NCI-H1048 (cell line): Measurements from ENCODE around the gene SCD.
"Not testable (repeated sequence)": the region's sequence is repeated elsewhere in the genome, so short reads cannot be mapped to it uniquely, and the experiment has no call there.

Experiments
- DNase-seq: peaks from one replicate; lab custom pipeline; 2025; lab: John Stamatoyannopoulos, UW

SCD gene

DNA sequence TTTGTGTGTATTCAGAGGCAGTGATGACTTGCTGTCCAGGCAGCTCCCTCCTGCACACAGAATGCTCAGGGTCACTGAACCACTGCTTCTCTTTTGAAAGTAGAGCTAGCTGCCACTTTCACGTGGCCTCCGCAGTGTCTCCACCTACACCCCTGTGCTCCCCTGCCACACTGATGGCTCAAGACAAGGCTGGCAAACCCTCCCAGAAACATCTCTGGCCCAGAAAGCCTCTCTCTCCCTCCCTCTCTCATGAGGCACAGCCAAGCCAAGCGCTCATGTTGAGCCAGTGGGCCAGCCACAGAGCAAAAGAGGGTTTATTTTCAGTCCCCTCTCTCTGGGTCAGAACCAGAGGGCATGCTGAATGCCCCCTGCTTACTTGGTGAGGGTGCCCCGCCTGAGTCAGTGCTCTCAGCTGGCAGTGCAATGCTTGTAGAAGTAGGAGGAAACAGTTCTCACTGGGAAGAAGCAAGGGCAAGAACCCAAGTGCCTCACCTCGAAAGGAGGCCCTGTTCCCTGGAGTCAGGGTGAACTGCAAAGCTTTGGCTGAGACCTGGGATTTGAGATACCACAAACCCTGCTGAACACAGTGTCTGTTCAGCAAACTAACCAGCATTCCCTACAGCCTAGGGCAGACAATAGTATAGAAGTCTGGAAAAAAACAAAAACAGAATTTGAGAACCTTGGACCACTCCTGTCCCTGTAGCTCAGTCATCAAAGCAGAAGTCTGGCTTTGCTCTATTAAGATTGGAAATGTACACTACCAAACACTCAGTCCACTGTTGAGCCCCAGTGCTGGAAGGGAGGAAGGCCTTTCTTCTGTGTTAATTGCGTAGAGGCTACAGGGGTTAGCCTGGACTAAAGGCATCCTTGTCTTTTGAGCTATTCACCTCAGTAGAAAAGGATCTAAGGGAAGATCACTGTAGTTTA is 15.8 kb downstream of the SCD start:
- DNase-seq, result no peak

DNA sequence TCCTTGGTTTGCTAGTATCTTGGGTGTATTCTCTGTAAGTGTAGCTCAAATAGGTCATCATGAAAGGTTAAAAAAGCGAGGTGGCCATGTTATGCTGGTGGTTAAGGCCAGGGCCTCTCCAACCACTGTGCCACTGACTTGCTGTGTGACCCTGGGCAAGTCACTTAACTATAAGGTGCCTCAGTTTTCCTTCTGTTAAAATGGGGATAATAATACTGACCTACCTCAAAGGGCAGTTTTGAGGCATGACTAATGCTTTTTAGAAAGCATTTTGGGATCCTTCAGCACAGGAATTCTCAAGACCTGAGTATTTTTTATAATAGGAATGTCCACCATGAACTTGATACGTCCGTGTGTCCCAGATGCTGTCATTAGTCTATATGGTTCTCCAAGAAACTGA is 17.1 kb downstream of the SCD start:
- no peak for DNase-seq

DNA sequence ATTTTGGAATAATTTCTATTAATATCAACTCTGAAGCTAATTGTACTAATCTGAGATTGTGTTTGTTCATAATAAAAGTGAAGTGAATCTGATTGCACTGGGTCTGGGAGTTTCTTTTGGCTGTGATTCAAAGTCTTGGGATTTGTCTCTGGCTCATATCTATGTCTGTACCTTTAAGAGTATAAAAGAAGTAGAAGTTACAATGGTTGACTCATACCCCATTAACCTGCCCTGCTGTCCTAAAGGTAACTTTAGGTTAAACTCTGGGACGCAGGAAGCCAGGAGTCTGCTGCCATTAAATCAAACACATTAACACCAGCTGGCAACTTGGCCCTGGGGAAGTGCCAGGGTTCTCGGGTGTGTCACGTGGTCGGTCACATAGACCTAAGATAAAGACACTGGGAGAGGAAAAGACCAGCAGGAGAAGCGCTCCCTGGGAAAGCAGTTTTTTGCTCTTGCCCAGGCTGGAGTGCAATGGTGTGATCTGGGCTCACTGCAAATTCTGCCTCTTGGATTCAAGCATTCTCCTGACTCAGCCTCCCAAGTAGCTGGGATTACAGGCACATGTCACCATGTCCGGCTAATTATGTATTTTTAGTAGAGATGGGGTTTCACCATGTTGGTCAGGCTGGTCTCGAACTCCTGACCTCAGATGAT is 17.8 kb downstream of the SCD start:
- DNase-seq, result no peak

DNA sequence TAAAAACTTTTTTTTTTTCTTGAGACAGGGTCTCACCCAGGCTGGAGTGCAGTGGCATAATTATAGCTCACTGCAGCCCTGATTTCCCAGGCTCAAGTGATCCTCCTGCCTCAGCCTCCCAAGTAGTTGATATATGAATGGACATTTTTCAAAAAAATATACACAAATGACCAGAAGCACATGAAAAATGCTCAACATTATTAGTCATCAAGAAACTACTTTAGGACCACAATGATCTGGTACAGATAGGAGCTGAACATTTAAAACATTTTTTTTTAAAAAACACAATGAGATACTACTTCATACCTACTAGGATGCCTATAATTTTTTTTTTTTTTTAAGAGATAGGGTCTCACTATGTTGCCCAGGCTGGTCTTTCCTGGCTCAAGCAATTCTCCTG is 21.7 kb downstream of the SCD start:
- no peak for DNase-seq

DNA sequence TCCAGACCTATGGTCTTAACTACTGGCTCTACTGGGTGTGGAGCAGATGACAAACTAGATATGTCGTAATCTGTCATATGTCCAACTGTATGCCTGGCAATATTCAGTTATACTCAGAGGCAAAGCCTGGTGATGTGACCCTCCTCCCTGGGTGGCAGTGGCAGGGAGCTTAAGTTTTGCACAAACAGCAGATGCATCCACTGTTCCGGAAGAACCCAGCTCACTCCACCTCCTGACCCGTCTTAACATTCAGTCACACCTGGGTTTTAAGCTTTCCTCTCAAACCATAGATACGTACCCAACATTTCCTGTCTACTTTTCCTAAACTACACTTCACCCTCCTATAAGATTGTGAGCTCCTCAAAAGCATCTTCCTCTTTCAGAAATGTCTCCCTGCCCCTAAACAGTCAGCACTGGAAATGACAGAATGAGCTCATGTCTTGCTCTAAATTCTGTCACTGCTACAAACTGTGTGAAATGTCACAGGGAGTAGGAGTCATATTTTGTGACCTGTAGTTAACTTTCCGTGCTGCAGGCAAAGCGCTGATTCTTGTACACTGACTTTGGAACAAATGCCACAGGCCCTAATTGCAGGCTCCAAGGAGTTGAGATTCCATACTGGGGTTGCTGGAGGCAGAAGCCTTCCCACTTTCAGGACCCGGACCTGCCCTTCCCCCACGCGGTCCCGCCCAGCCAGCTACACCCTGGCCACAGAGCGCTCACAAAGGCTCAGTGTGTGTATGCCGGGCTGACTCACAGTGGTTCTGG is 23.9 kb downstream of the SCD start:
- no peak for DNase-seq

DNA sequence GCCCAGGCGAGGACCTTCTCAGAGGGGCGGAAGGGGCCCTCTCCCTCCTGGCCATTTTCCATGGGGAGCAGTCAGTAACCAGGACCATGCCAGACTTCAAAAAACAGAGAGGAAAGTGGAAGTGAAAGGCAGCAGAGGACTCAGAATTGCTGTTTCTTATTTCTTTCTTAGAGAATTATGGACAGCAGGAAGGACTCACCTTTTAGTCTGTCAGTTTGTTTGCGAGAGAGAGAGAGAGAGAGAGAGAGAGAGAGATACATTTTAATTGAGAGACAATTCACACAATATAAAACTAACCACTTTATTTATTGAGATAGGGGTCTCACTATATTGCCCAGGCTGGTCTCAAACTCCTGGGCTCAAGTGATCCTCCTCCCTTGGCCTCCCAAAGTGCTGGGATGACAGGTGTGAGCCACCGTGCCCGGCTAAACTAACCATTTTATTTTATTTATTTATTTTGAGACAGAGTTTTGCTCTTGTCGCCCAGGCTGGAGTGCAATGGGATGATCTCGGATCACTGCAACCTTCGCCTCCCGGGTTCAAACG is 24.5 kb downstream of the SCD start:
- DNase-seq, result no peak

DNA sequence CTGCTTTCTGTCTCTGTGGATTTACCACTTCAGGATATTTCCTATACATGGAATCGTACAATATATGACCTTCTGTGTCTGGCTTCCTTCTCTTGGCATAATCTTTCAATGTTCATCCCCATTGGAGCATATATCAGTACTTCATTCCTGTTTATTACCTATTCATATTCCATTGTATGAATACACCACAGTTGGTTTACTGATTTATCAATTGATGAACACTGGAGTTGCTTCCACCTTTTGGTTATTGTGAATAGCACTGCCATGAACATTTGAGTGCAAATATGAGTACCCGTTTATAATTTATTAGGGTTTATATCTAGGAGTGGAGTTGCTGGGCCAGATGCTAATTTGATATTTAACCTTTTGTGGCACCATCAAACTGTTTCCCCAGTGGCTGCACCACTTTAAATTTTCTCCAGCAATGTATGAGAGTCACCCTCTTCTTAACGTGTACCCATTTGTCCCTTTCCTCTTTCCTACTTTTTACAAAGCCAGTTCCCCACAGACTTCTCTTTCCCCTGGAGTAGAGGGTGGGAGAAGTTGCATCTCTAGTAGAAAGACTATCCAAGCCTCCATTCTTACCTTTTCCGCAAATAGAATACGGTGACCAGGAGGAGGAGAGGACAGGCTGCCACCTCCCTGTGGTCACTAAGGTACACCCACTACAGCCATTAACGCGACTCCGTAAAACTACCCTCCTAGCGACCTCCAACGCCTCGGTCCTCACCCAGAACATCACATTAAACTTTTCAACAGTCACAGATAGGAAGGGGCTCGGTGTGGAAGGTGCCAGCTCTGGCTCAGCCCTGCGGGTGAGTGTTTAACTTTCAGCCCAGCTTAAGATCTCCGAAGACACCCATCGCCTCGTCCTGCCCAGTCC is 25.6 kb downstream of the SCD start:
- no peak for DNase-seq

DNA sequence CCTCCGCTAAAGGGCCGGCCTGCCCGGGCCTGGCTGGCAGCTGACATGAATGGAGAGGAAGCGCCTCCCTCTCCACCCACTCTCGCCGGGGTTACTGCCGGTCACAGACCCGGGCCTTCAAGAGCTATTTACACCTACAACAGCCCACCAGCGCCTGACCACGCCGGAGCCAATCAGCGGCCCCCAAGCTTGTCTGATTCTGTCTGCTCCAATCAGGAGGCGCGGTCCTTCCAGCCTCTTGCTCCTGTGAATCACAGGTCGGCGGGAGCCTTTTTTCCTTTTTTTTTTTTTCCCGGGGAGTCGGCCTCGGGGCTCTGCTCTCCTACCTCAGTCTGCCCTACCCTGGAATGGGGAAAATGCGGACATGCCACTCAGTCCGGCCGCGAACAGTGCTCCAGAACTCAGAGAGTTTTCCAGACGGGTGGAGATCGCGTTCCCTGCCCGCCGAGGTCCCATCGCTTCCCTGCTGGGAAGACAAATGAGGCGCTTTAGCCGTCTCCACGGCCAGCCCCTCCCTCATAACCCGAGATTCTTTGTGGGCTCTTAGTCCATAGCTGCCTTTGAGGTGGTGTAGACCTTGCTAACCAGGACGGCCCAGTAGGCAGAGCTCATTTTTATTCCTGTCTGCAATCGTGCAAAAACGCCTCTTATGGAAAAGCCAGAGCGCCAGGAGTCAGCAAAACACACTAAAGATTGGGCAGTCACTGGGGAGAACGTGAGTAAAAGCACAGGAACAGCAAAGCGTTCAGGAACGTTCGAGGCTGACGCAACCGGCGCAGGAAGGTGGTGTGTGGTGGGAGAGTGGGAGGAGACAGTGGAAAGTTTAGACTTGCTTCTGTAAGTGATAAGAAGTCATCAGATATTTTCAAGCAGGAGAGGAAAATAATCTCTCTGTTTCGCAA is 26.5 kb downstream of the SCD start:
- peak; percentile 79 for DNase-seq

DNA sequence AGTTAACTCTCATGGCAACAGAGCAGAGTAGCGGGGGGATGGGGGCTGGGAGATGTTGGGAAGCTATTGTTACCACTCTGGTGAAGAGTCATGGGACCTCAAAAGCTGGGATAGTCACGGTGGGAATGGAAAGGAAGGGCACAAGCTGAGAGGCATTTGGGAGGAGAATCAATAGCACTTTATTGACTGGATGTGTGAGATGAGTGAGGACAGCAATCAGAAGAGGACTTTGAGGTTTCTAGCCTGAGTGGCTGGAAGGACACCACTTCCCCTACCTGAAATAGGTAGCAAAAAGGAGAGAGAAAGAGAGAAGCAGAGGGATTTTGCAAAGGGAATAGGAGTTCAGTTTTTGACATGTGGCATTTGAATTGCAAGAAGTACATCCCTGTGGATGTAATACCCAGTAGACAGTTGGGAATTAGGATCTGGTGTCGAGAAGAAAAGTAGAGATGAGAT is 27.2 kb downstream of the SCD start:
- DNase-seq, result no peak

DNA sequence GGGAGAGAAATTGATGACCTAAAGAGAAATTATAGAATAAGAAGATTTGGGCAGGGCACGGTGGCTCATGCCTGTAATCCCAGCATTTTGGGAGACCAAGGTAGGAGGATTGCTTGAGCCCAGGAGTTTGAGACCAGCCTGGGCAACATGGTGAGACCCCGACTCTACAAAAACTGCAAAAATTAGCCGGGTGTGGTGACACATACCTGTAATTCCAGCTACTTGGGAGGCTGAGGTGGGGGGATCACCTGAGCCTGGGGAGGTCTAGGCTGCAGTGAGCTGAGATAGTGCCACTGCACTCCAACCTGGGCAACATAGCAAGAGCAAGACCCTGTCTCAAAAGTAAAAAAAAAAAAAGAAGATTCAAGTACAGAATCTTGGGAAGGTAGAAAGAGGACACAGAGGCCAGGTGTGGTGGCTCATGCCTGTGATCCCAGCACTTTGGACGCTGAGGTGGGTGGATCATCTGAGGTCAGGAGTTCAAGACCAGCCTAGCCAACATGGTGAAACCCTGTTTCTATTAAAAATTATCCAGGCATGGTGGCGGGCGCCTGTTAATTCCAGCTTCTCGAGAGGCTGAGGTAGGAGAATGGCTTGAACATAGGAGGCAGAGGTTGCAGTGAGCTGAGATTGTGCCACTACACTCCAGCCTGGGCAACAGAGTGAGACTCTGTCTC is 27.8 kb downstream of the SCD start:
- DNase-seq, result not testable (repeated sequence)

DNA sequence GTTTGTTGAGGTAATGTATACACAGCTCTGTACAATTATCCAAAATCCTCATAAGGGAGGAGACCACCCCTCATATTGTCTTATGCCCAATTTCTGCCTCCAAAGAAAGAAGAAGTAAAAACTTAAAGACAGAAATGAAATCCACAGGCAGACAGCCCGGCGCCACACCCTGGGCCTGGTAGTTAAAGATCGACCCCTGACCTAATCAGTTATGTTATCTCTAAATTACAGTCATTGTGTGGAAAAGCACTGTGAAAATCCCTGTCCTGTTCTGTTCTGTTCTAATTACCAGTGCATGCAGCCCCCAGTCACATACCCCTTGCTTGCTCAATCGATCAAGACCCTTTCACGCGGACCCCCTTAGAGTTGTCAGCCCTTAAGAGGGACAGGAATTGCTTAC is 29.6 kb downstream of the SCD start:
- DNase-seq, result not testable (repeated sequence)

DNA sequence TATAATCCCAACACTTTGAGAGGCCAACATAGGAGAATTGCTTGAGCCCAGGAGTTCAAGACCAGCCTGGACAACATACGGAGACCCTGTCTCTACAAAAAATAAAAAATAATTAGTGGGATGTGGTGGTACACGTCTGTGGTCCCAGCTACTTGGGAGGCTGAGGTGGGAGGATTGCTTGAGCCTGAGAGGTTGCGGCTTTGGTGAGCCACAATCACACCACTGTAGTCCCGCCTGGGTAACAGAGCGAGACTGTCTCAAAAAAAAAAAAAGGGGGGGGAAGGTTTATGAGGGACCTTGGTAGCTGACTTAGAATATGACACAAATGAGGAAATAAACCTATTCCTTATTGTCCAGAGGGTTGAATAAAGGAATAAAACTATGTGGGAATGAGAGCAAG is 30.8 kb downstream of the SCD start:
- no peak for DNase-seq

DNA sequence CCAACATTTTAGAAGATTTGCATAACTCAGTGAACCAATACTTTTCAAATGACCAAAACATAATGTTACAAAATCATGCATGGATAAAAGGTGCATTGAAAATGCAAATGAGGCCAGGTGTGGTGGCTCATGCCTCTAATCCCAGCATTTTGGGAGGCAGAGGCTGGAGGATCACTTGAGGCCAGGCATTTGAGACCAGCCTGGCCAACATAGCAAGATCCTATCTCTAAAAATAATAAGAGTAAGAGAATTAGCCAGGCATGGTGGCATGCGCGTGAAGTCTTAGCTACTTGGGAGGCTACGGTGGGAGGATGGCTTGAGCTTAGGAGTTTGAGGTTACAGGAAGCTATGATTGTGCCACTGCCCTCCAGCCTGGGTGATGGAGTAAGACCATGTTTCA is 33.4 kb downstream of the SCD start:
- DNase-seq, result no peak

DNA sequence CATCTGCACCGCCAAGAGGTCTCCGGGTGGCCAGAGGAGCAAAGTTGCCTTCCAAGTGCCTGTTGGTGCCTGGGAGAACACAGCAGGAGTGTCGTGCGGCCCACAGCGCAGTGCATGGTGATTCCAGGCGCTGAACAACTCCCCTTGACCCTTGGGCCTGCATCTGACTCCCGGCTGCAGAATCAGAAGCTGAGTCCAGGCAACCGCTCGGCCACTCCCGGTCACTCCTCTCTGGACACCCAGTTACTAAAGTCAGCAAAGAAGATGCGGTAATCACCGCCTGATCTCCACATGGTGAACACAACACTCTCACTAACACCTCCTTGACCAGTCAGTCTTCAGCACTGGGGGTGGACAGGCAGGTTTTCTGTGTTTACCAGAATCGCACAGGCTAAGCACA is 35.5 kb downstream of the SCD start:
- no peak for DNase-seq

DNA sequence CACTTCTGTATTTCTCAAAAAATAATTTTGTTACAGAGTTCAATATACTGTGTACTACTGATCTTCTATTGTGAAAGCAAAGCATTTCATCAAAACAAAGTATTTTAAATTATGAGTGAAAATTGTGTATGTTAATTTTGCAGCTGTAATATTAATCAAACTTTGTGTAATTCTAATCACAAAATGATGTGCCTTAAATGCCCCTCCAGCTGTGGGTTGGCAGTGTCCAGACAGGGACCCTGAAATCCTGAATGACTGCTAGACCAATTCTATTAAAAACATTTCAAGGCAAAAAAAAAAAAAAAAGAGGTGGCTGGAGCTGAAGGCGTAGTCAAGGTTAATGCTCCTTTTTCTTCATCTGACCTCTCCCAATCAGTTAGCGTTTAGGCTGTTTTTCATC is 36.2 kb downstream of the SCD start:
- DNase-seq, result no peak

DNA sequence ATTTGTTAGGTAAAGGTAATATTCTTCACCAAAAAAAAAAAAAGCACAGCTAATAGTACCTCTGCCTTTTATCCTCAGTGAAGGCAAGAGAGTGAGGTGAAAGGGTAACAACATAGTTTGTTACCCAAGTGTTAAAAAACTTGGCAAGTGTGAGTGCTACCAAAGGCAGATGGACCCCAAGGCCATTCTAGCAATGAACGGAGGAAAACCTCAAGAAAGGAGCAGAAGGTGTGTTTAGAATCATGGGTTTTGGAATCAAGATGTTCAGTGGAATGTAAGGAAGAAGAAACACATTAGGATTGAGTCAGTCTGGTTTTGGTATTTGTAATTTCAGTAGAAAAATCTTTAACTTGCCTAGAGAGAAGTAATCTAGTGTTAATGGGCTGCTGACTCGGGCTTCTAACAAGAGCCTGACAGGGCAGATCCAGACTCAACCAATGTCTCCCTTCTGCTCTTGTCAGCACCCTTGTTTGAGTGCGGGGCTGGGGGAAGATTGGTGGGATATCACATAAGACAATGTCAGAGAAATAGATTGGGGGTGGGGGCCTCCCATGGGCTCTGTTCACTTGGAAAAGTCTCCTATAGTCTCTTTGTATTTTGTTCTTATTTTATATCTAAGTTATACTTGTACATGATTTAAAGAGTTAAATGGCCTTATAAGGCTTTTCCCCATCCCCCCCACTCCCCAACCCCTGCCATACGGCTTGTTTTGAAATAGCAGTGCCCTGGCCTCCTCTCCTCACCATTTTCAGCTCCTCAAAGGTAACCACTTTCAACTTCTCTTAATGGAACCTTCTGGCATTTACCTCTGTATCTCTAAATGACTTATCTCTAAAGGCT is 44.4 kb downstream of the SCD start:
- DNase-seq, result no peak

DNA sequence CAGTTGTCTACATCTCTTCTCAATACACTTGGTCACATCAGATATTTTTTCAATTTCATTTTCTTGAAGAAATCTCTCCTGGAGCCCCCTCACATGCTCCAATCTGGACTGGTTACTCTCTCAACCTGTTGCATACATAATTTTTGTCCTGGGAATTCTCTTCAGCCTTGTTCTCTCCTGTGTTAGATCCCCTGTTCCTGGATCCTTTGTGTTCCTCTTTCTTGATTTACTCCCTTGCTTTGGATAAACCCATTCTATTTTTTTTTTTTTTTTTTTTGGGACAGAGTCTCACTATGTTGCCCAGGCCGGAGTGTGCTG is 45.6 kb downstream of the SCD start:
- DNase-seq, result no peak

DNA sequence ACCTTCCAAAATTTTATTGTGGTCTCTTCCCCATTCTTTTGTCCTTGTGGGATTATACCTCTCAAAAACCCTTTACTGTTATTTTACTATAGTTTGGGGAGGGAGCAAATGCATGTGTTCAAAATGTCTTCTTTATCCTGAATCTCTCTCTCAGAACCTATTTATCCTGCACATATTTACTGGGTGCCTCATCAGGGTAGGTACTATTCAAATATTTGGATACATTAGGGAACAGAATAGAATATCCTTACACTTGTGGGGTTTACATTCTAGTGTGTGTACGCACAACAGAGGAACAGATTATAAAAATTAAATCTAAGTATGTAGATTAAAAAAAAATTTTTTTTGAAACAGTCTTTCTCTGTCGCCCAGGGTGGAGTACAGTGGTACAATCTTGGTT is 48.6 kb downstream of the SCD start:
- no peak for DNase-seq

DNA sequence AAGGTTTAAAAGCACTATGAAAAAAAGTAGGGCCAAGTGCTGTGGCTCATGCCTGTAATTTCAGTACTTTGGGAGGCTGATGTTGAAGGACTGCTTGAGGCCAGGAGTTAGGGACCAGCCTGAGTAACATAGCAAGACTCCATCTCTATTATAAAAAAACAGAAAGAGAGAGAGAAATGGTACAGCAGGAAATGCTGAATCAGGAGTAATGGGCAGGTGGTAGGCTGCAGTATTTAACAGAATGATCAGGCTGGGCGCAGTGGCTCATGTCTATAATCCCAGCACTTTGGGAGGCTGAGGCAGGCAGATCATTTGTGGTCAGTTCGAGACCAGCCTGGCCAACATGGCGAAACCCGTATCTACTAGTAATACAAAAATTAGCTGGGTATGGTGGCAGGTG is 49.6 kb downstream of the SCD start:
- DNase-seq, result no peak
